Cardiac muscle cell (in vitro differentiated cells and primary cell): ENCODE measurements around the gene ARHGAP44. TPM values are rescaled to one million over a fixed set of nuclear protein-coding genes. Genes with fewer than 3 reads are reported as not detected.

Source experiments
- DNase-seq, 2 donors: peaks; one replicate each; pipeline versions ENCODE4 v3.0.0 to v3.0.0-alpha.2; 2010 to 2017; ENCODE audit warnings: low read depth in 1 of 2, low spot score in 1 of 2
- H3K27ac ChIP-seq: fragments of 200-600 bp; sonication (generic); 2 replicates; pipeline ENCODE4 v1.5.1; 2016
- H3K27me3 ChIP-seq: fragments of 200-600 bp; sonication (generic); 2 replicates; pipeline ENCODE4 v1.6.0; 2016; ENCODE audit warnings: control low read depth
- H3K36me3 ChIP-seq: fragments of 200-600 bp; sonication (generic); 2 replicates; pipeline ENCODE4 v1.5.1; 2016; ENCODE audit warnings: control low read depth
- H3K4me1 ChIP-seq: fragments of 200-600 bp; sonication (generic); 2 replicates; pipeline ENCODE4 v1.8.1; 2017; ENCODE audit warnings: low read depth, mild to moderate bottlenecking, mixed run types
- H3K4me3 ChIP-seq: fragments of 200-600 bp; sonication (generic); 2 replicates; pipeline ENCODE4 v1.5.1; 2016; ENCODE audit warnings: mild to moderate bottlenecking
- H3K9me3 ChIP-seq: fragments of 200-600 bp; sonication (generic); 2 replicates; pipeline ENCODE4 v1.5.1; 2017; ENCODE audit warnings: low read depth, mild to moderate bottlenecking, control low read depth
- polyA plus RNA-seq: library from polyadenylated mRNA; unstranded; fragments of >200 nt; fragmentation: Nextera tagmentation; extraction: Ambion mirVana; gene quantifications from 2 replicates; pipeline ENCODE4 v1.2.1, GENCODE V29; 2016
- total RNA-seq: library from RNA; depleted of rRNA; stranded (reverse); fragments of >200 nt; gene quantifications from 2 replicates; pipeline ENCODE4 v1.2.3, GENCODE V29; 2016
- TF ChIP-seq, protein P1 (sequence below): IDR thresholded peaks from 2 replicates; pipeline ENCODE4 v1.5.1; 2012; ENCODE audit warnings: low read depth, mild to moderate bottlenecking, low read length

Gene ARHGAP44
- total and polyA plus RNA-seq, 2 experiments from 2014 or later: 10.2 to 13.5 TPM

GRCh38 chr17:13017655-13018459 lies 228.6 kb downstream of the ARHGAP44 start, which contains the start of gene ELAC2:
Gene ELAC2 (minus strand): TSS chr17:13018027. CDS start chr17:13017947, 80 bp downstream.
- peaks cover 28% of the 10 kb centered on the region for H3K36me3 ChIP-seq
- H3K4me1 ChIP-seq: peaks cover 5% of the 10 kb centered on the region
- peak within 1 kb of the TSS; percentile 83 for H3K27ac ChIP-seq
- no peaks in the 10 kb centered on the region for H3K9me3 ChIP-seq
- H3K27me3 ChIP-seq: no peaks in the 10 kb centered on the region
- TF ChIP-seq, protein P1, sequence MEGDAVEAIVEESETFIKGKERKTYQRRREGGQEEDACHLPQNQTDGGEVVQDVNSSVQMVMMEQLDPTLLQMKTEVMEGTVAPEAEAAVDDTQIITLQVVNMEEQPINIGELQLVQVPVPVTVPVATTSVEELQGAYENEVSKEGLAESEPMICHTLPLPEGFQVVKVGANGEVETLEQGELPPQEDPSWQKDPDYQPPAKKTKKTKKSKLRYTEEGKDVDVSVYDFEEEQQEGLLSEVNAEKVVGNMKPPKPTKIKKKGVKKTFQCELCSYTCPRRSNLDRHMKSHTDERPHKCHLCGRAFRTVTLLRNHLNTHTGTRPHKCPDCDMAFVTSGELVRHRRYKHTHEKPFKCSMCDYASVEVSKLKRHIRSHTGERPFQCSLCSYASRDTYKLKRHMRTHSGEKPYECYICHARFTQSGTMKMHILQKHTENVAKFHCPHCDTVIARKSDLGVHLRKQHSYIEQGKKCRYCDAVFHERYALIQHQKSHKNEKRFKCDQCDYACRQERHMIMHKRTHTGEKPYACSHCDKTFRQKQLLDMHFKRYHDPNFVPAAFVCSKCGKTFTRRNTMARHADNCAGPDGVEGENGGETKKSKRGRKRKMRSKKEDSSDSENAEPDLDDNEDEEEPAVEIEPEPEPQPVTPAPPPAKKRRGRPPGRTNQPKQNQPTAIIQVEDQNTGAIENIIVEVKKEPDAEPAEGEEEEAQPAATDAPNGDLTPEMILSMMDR: no peak
- peak within 1 kb of the TSS; percentile 78 for H3K4me3 ChIP-seq
- DNase-seq: peak; percentile 99

- H3K4me3 ChIP-seq: no peak overlapping the region
- no peak for DNase-seq
- H3K27ac ChIP-seq: no peak overlapping the region
- no peaks in the 10 kb centered on the region for H3K4me1 ChIP-seq
- H3K36me3 ChIP-seq: no peaks in the 10 kb centered on the region
- no peaks in the 10 kb centered on the region for H3K9me3 ChIP-seq
- no peaks in the 10 kb centered on the region for H3K27me3 ChIP-seq
- TF ChIP-seq, protein P1: no peak
Observed at GRCh38 chr17:13024016-13024415, 234.7 kb downstream of the ARHGAP44 start.

DNA sequence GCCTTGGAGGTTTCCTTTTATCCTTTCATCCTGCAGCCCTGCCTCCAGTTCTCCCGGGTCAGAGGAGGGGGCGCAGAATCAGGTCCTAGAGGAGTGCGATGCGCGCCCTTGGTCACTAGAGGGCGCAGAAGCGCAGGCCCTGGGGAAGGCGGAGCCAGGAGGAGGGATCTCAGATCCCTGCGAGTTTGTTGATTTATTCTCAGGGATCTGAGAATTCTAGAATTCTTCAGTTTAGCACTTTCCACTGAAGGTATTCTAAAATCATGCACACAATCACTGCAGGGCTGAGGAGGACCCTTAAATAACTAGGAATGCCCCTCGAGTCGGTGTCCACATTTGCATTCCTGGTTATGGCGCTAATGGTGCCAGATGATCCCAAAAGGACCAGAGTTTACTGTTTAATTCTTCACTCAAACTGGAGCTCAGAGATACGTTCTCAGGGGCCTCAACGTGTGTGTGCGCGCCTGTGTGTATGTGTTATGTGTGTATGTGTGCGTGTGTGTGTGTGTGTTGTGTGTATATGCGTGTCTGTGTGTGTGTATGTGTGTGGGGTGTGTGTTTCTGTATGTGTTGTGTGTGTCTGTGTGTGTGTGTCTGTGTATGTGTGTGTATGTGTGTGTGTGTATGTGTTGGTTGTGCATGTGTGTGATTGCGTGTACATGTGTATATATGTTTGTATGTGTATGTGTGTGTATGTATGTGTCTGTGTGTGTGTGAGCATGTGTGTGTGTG lies 235.4 kb downstream of the ARHGAP44 start:
- DNase-seq: peak; percentile 67 to 79
- TF ChIP-seq, protein P1: peak; percentile 100

DNA sequence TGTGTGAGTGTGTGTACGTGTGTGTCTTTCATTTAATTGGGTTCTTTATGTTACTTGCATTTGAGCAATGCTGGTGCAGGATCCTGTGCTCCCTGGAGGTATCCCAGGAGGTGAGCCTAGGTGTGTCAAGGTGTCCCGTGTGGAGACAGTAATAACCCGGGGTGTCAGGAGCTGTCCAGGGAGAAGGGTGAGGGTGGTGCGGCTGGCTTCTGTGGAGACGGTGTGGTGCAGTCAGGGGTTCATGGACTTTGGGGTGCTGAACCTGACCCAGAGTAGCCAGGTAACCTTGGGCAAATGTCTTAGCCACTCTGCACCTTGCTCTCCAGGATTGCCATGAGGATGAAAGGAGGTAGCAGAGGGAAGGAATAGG lies 235.9 kb downstream of the ARHGAP44 start:
- no peaks in the 10 kb centered on the region for H3K9me3 ChIP-seq
- H3K36me3 ChIP-seq: no peaks in the 10 kb centered on the region

More for the DNA sequence above, 235.4 kb downstream of the ARHGAP44 start:
- Histone ChIP-seq H3K4me3 (no peak overlapping the region), H3K36me3 (no peaks in the 10 kb centered on the region), H3K9me3 (no peaks in the 10 kb centered on the region), H3K27me3 (no peaks in the 10 kb centered on the region), H3K4me1 (no peaks in the 10 kb centered on the region), H3K27ac (no peak overlapping the region)

GRCh38 chr17:13025687-13026086 lies 236.4 kb downstream of the ARHGAP44 start:
- Histone ChIP-seq H3K27me3 (no peaks in the 10 kb centered on the region), H3K4me1 (no peaks in the 10 kb centered on the region), H3K27ac (no peak overlapping the region)

More for the DNA sequence above, 235.9 kb downstream of the ARHGAP44 start:
- no peaks in the 10 kb centered on the region for H3K27me3 ChIP-seq
- H3K27ac ChIP-seq: no peak overlapping the region
- TF ChIP-seq, protein P1: no peak
- H3K4me1 ChIP-seq: no peaks in the 10 kb centered on the region
- DNase-seq: no peak
- H3K4me3 ChIP-seq: no peak overlapping the region

More at GRCh38 chr17:13025687-13026086, 236.4 kb downstream of the ARHGAP44 start:
- no peak for DNase-seq
- Histone ChIP-seq H3K36me3 (no peaks in the 10 kb centered on the region), H3K9me3 (no peaks in the 10 kb centered on the region), H3K4me3 (no peak overlapping the region)
- TF ChIP-seq, protein P1: no peak
